Measurements from ENCODE around the gene LRRC49.

The LRRC49 gene

DNA sequence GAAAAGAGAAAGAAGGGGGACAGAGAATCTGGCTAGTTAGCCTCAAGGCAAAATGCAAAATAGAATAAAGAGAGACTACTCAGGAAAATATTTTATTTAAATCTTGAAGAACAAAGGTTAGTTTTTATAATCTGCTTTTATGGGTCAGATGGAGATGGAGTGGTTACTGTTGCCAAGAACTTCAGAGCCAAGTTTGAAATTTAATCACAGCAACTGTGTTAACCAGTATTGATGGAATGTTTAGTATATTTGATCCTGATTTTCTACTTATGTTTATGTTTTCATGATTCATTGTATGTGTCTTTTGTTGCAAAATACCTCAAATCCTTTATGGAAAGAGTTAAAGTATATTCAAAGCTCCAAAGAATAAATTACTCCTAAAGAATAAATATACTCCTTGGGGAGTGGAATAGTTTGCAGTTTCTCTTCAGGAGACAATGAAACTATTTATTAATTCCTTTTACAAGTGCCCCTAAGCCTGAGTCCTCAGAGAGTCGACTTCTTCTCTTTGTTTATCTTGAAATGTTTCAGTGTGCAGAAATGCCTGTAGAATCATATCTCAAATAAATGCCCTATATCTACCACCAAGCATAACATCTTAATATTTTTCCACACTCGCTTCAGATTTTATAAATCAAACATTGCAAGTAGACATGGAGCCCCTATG lies 161.8 kb downstream of the LRRC49 start:
- no peak for TF ChIP-seq ZFP30 (CRISPR knock-in tag; IDR thresholded peaks at IDR 0.05)
- ATAC-seq: no peak

DNA sequence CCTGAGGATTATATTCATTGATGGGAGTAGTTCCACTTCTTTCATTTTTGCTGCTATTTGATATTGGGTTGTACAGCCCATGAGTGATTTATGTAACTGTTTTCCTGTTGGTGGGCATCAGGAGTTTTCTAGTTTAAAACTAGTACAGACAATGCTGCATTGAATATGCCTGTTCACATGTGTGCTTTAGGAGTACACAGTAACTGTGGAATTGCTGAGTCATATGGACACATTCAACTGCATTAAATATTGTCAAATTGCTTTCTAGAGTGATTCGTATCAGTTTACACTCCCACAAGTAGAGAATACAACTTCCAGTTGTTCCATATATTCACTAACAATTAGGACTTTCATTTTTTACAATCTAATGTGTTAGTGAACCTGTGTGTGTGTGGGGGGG lies 162.8 kb downstream of the LRRC49 start:
- TF ChIP-seq RARB (CRISPR knock-in tag; IDR thresholded peaks at IDR 0.05) (no peak), ZFP3 (CRISPR knock-in tag; IDR thresholded peaks at IDR 0.05) (no peak), SNAI2 (CRISPR knock-in tag; IDR thresholded peaks at IDR 0.05) (no peak), ISL1 (CRISPR knock-in tag; IDR thresholded peaks at IDR 0.05) (no peak), TCF4 (CRISPR knock-in tag; IDR thresholded peaks at IDR 0.05; ENCODE audit: borderline replicate concordance) (no peak), CSDC2 (CRISPR knock-in tag; IDR thresholded peaks at IDR 0.05) (no peak), BACH2 (CRISPR knock-in tag; IDR thresholded peaks at IDR 0.05; ENCODE audit: borderline replicate concordance) (no peak), OSR1 (CRISPR knock-in tag; IDR thresholded peaks at IDR 0.05) (no peak), TOX (CRISPR knock-in tag; IDR thresholded peaks at IDR 0.05; ENCODE audit: borderline replicate concordance) (no peak), PPARA (CRISPR knock-in tag; IDR thresholded peaks at IDR 0.05; ENCODE audit: borderline replicate concordance) (no peak), ZFP30 (CRISPR knock-in tag; IDR thresholded peaks at IDR 0.05) (no peak)
- ATAC-seq: peak; percentile 69

DNA sequence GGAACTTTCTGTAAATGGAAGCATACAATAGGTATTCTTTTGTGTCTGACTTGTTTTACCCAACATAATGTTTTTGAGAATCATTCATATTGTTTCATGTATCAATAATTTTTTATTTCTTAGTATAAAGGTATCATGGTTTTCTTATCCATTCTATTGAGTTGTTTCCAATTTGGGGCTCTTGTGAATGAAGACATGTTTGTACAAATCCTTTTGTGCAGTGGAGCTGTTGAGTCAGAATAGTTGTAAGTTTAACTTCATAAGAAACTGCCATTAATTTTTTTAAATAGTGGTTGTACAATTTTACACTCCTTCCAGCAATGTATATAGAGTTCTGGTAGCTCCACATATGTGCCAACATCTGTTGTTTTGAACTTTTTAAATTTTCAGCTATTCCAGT lies 163.5 kb downstream of the LRRC49 start:
- no peak for TF ChIP-seq ISL1 (CRISPR knock-in tag; IDR thresholded peaks at IDR 0.05)
- no peak for TF ChIP-seq OSR1 (CRISPR knock-in tag; IDR thresholded peaks at IDR 0.05)
- TF ChIP-seq, protein P1, sequence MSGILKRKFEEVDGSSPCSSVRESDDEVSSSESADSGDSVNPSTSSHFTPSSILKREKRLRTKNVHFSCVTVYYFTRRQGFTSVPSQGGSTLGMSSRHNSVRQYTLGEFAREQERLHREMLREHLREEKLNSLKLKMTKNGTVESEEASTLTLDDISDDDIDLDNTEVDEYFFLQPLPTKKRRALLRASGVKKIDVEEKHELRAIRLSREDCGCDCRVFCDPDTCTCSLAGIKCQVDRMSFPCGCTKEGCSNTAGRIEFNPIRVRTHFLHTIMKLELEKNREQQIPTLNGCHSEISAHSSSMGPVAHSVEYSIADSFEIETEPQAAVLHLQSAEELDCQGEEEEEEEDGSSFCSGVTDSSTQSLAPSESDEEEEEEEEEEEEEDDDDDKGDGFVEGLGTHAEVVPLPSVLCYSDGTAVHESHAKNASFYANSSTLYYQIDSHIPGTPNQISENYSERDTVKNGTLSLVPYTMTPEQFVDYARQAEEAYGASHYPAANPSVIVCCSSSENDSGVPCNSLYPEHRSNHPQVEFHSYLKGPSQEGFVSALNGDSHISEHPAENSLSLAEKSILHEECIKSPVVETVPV (CRISPR knock-in tag; IDR thresholded peaks at IDR 0.05): no peak
- no peak for TF ChIP-seq PPARA (CRISPR knock-in tag; IDR thresholded peaks at IDR 0.05; ENCODE audit: borderline replicate concordance)
- TF ChIP-seq ZFP30 (CRISPR knock-in tag; IDR thresholded peaks at IDR 0.05): no peak
- TF ChIP-seq BACH2 (CRISPR knock-in tag; IDR thresholded peaks at IDR 0.05; ENCODE audit: borderline replicate concordance): no peak
- no peak for TF ChIP-seq TCF4 (CRISPR knock-in tag; IDR thresholded peaks at IDR 0.05; ENCODE audit: borderline replicate concordance)
- TF ChIP-seq CSDC2 (CRISPR knock-in tag; IDR thresholded peaks at IDR 0.05): no peak
- no peak for TF ChIP-seq RARB (CRISPR knock-in tag; IDR thresholded peaks at IDR 0.05)
- TF ChIP-seq, protein P2, sequence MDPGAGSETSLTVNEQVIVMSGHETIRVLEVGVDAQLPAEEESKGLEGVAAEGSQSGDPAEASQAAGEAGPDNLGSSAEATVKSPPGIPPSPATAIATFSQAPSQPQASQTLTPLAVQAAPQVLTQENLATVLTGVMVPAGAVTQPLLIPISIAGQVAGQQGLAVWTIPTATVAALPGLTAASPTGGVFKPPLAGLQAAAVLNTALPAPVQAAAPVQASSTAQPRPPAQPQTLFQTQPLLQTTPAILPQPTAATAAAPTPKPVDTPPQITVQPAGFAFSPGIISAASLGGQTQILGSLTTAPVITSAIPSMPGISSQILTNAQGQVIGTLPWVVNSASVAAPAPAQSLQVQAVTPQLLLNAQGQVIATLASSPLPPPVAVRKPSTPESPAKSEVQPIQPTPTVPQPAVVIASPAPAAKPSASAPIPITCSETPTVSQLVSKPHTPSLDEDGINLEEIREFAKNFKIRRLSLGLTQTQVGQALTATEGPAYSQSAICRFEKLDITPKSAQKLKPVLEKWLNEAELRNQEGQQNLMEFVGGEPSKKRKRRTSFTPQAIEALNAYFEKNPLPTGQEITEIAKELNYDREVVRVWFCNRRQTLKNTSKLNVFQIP (CRISPR knock-in tag; IDR thresholded peaks at IDR 0.05; ENCODE audit: borderline replicate concordance, low read depth): no peak
- TF ChIP-seq, protein P3, sequence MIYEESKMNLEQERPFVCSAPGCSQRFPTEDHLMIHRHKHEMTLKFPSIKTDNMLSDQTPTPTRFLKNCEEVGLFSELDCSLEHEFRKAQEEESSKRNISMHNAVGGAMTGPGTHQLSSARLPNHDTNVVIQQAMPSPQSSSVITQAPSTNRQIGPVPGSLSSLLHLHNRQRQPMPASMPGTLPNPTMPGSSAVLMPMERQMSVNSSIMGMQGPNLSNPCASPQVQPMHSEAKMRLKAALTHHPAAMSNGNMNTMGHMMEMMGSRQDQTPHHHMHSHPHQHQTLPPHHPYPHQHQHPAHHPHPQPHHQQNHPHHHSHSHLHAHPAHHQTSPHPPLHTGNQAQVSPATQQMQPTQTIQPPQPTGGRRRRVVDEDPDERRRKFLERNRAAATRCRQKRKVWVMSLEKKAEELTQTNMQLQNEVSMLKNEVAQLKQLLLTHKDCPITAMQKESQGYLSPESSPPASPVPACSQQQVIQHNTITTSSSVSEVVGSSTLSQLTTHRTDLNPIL (CRISPR knock-in tag; IDR thresholded peaks at IDR 0.05; ENCODE audit: low read depth): no peak
- no peak for TF ChIP-seq ARNTL (CRISPR knock-in tag; IDR thresholded peaks at IDR 0.05; ENCODE audit: borderline replicate concordance, low read depth)
- TF ChIP-seq ZNF565 (CRISPR knock-in tag; conservative IDR thresholded peaks at IDR 0.05; ENCODE audit: low read depth): no peak
- no peak for TF ChIP-seq SNAI2 (CRISPR knock-in tag; IDR thresholded peaks at IDR 0.05)
- no peak for TF ChIP-seq ZC3H10 (CRISPR knock-in tag; IDR thresholded peaks at IDR 0.05)
- TF ChIP-seq, protein P4, sequence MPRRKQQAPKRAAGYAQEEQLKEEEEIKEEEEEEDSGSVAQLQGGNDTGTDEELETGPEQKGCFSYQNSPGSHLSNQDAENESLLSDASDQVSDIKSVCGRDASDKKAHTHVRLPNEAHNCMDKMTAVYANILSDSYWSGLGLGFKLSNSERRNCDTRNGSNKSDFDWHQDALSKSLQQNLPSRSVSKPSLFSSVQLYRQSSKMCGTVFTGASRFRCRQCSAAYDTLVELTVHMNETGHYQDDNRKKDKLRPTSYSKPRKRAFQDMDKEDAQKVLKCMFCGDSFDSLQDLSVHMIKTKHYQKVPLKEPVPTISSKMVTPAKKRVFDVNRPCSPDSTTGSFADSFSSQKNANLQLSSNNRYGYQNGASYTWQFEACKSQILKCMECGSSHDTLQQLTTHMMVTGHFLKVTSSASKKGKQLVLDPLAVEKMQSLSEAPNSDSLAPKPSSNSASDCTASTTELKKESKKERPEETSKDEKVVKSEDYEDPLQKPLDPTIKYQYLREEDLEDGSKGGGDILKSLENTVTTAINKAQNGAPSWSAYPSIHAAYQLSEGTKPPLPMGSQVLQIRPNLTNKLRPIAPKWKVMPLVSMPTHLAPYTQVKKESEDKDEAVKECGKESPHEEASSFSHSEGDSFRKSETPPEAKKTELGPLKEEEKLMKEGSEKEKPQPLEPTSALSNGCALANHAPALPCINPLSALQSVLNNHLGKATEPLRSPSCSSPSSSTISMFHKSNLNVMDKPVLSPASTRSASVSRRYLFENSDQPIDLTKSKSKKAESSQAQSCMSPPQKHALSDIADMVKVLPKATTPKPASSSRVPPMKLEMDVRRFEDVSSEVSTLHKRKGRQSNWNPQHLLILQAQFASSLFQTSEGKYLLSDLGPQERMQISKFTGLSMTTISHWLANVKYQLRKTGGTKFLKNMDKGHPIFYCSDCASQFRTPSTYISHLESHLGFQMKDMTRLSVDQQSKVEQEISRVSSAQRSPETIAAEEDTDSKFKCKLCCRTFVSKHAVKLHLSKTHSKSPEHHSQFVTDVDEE (CRISPR knock-in tag; IDR thresholded peaks at IDR 0.05): no peak
- TF ChIP-seq GLIS3 (CRISPR knock-in tag; IDR thresholded peaks at IDR 0.05): no peak
- no peak for ATAC-seq

DNA sequence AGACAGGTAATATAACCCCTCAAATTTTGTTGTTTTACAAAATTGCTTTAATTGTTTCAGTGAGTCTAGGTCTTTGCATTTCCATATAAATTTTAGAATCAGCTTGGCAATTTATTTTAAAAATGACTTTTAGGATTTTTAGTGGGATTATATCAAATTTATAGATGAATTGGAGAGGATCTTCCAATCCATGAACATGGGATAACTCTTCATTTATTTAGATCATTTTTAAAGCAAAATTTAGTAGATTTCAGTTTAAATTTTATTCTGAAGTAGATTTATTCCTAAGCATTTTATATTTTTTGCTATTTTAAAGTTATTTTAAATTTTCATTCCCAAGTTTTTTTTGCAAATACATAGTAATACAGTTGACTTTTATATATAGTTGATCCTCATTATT lies 164.5 kb downstream of the LRRC49 start:
- TF ChIP-seq ZNF565 (CRISPR knock-in tag; conservative IDR thresholded peaks at IDR 0.05; ENCODE audit: low read depth) (no peak), TCF4 (CRISPR knock-in tag; IDR thresholded peaks at IDR 0.05; ENCODE audit: borderline replicate concordance) (no peak), ZC3H10 (CRISPR knock-in tag; IDR thresholded peaks at IDR 0.05) (no peak), ESRRG (CRISPR knock-in tag; IDR thresholded peaks at IDR 0.05) (no peak), ZFP30 (CRISPR knock-in tag; IDR thresholded peaks at IDR 0.05) (no peak), RARB (CRISPR knock-in tag; IDR thresholded peaks at IDR 0.05) (no peak)
- TF ChIP-seq, protein P2 (CRISPR knock-in tag; IDR thresholded peaks at IDR 0.05; ENCODE audit: borderline replicate concordance, low read depth): no peak
- no peak for ATAC-seq
